Loucy (cell line): ENCODE results near the gene DNA2.
"Not testable (repeated sequence)": the region's sequence is repeated elsewhere in the genome, so short reads cannot be mapped to it uniquely, and the experiment has no call there.

Source experiments
- CTCF ChIP-seq: fragments of 200-600 bp; sonication (generic); conservative IDR thresholded peaks from 2 replicates; pipeline ENCODE4 v1.5.1; 2014; ENCODE audit warnings: mild to moderate bottlenecking, antibody characterized with exemption, low read length
- EZH2phosphoT487 ChIP-seq: fragments of 200-600 bp; IDR thresholded peaks from 2 replicates; pipeline ENCODE4 v1.6.1; 2018; ENCODE audit warnings: antibody characterized with exemption, mild to moderate bottlenecking, moderate library complexity, borderline replicate concordance

GRCh38 chr10:68449698-68450097 lies 22.1 kb downstream of the DNA2 start:
- TF ChIP-seq EZH2phosphoT487, CTCF: not testable (repeated sequence)
